ENCODE data around the gene MOB1A.

DNA sequence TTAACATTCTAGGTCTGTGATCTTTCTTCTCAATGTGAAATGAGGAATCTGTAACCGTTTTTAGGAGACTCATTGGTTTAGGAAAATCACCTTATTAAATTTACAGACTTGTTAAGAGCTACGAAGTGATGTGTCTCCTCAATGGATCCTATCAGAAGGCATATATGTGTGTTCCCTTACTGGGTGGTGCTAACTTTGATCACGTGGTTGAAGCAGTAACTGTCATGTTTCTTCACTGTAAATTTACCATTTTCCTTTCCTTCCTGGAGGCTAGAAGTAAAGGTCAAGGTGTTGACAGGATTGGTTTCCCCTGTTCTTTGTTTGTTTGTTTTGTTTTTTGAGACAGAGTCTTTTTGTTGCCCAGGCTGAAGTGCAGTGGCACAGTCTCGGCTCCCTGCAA is 18.4 kb upstream of the MOB1A start:
- TF ChIP-seq, protein P1, sequence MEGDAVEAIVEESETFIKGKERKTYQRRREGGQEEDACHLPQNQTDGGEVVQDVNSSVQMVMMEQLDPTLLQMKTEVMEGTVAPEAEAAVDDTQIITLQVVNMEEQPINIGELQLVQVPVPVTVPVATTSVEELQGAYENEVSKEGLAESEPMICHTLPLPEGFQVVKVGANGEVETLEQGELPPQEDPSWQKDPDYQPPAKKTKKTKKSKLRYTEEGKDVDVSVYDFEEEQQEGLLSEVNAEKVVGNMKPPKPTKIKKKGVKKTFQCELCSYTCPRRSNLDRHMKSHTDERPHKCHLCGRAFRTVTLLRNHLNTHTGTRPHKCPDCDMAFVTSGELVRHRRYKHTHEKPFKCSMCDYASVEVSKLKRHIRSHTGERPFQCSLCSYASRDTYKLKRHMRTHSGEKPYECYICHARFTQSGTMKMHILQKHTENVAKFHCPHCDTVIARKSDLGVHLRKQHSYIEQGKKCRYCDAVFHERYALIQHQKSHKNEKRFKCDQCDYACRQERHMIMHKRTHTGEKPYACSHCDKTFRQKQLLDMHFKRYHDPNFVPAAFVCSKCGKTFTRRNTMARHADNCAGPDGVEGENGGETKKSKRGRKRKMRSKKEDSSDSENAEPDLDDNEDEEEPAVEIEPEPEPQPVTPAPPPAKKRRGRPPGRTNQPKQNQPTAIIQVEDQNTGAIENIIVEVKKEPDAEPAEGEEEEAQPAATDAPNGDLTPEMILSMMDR (optimal IDR thresholded peaks at IDR 0.05 in 1 of 3, IDR thresholded peaks at IDR 0.05 in 1 of 3, conservative IDR thresholded peaks at IDR 0.05 in 1 of 3; ENCODE audit: extremely low read depth in 1 of 3, insufficient read depth in 2 of 3, low read length in 3 of 3): no peak
- no peak for TF ChIP-seq EZH2 (IDR thresholded peaks at IDR 0.05; ENCODE audit: low read length)

Measured in keratinocyte (primary cell).